Activated CD4-positive, alpha-beta memory T cell treated with anti-CD3 and anti-CD28 coated beads, Interleukin-2, amount 10 ng/mL, durations not matched to agents 7 days and 5 days (primary cell): ENCODE results near the gene ACTBL2. TPM values are rescaled to one million over a fixed set of nuclear protein-coding genes. Genes with fewer than 3 reads are reported as not detected.

Experiments
- CTCF ChIA-PET: fragments of 350-600 bp; sonication (Branson Sonifier 250); formaldehyde crosslinking; loops from one replicate; lab custom pipeline; 2021; ENCODE audit warnings: antibody characterized with exemption, inconsistent platforms; lab: Charles Lee
- POLR2A ChIA-PET: fragments of 350-600 bp; sonication (Branson Sonifier 250); formaldehyde crosslinking; loops from one replicate; lab custom pipeline; 2021; ENCODE audit warnings: antibody characterized with exemption; lab: Charles Lee
- DNase-seq: peaks from one replicate; pipeline ENCODE4 v3.0.0-alpha.2; 2020
- H3K27ac Mint-ChIP-seq: one replicate; pipeline ENCODE4 v1.8.0; 2021; ENCODE audit warnings: mild to moderate bottlenecking, mixed read lengths
- H3K27me3 Mint-ChIP-seq: one replicate; pipeline ENCODE4 v1.8.0; 2021; ENCODE audit warnings: mixed read lengths
- H3K36me3 Mint-ChIP-seq: one replicate; pipeline ENCODE4 v1.8.0; 2021; ENCODE audit warnings: low read depth, mixed read lengths
- H3K4me1 Mint-ChIP-seq: one replicate; pipeline ENCODE4 v1.8.0; 2021; ENCODE audit warnings: mixed read lengths
- H3K4me3 Mint-ChIP-seq: one replicate; pipeline ENCODE4 v1.8.0; 2021; ENCODE audit warnings: mild to moderate bottlenecking, mixed read lengths
- H3K9me3 Mint-ChIP-seq: one replicate; pipeline ENCODE4 v1.8.0; 2021; ENCODE audit warnings: mixed read lengths
- total RNA-seq, 2 experiments: library from RNA; stranded (reverse); gene quantifications; one replicate each; pipeline ENCODE4 v1.2.3, GENCODE V29; 2021

Gene ACTBL2
- total RNA-seq, 2 experiments from 2014 or later = not detected

DNA sequence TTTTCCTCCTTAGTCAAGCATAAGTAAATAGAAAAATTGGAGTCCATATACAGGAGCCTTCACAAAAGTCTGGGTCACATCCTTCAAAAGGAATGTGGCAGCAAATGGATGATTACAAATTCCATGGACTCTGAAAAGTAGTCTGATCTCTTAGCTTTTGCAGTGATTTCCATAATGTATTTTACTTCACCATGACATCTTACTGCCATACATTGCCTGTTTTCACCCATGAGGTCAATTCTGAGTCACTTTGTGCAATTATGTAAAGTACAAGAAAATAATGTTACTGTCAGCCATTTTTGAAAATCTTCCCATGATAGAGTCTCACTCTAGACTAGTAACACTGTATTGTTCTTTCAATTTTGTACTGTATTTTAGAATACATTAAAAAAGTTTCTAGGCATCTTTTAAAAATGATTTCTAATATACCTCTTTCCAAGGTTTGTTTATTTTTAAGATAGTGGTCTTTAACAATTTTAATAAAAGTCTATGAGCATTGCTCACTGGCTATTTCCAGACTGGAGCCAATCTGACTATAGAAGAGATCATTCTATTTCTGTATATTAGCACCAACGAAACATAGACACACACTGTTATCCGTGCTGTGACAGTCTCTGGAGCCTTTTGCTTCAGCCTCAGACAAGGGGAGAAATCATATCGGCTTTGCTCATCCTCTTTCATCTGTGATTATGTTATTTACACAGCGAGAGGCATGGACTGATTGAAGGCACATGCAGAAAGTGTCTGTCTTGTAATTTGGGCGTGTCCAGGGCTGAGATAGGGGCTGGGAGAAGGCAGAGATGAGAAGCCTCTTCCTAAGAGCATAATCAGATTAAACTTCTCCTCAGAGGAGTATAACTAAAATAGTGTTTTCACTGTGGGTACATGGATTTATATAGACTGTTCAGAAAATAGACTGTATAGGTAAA, 22.9 kb upstream of the ACTBL2 start:
- H3K4me3 Mint-ChIP-seq = no peak overlapping the region
- no peaks in the 10 kb centered on the region for H3K9me3 Mint-ChIP-seq
- H3K27ac Mint-ChIP-seq = no peak overlapping the region
- ChIA-PET CTCF (interaction anchor here (1.2 kb wide), 1 partner anchor 955 kb away, joined by 3 read pairs; no protein-coding TSS in a partner anchor), POLR2A (no interaction called here)
- no peaks in the 10 kb centered on the region for H3K36me3 Mint-ChIP-seq
- no peak for DNase-seq
- no peaks in the 10 kb centered on the region for H3K4me1 Mint-ChIP-seq
- peaks cover 9% of the 10 kb centered on the region for H3K27me3 Mint-ChIP-seq

DNA sequence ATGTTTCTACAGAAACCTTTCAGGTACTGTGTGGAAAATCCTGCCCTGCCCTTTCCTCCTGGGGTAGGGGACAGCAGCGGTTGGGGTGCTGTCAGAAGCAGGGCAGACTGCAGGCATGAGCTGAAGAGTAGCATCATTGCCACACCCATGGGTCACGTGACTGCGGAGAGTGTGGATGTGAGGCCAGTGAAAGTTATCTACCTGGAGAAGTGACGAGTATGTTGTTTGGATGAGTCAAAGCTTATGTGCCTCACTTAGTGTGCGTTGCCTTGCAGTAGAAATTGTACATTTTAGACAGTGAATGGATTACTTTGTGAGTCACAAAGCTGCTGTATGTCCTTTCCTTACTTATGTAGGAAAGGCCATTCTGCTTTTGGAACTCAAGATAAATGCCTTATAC, 21.7 kb upstream of the ACTBL2 start:
- no peak overlapping the region for H3K4me3 Mint-ChIP-seq
- POLR2A ChIA-PET = no interaction called here

DNA sequence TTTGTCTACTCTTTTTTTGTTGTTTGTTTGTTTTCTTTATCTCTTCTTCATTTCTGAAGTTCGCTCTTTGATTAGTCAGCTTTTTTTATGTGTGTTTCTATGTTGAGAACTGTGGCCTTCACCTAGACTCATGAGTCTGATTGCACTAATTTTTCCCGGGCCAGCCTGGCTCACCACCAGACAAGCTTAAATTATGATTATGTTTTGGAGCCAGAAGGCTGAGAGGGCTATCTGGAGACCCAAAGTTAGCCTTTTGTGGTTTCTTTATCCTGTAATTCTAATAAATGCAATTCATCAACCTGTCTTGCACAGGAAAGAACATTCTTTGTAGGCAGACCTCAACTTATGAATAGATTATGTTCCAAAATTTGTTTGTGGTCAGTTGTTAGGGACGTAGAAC, 20.8 kb upstream of the ACTBL2 start:
- Mint-ChIP-seq H3K36me3 (no peaks in the 10 kb centered on the region), H3K27ac (no peak overlapping the region), H3K4me3 (no peak overlapping the region), H3K27me3 (peaks cover 6% of the 10 kb centered on the region), H3K4me1 (peaks cover 13% of the 10 kb centered on the region), H3K9me3 (no peaks in the 10 kb centered on the region)
- no peak for DNase-seq
- ChIA-PET CTCF (no interaction called here), POLR2A (no interaction called here)

More for the DNA sequence above, 21.7 kb upstream of the ACTBL2 start:
- Mint-ChIP-seq H3K27ac (no peak overlapping the region), H3K36me3 (no peaks in the 10 kb centered on the region), H3K9me3 (no peaks in the 10 kb centered on the region), H3K4me1 (peaks cover 6% of the 10 kb centered on the region), H3K27me3 (peaks cover 6% of the 10 kb centered on the region)
- CTCF ChIA-PET = no interaction called here
- no peak for DNase-seq

DNA sequence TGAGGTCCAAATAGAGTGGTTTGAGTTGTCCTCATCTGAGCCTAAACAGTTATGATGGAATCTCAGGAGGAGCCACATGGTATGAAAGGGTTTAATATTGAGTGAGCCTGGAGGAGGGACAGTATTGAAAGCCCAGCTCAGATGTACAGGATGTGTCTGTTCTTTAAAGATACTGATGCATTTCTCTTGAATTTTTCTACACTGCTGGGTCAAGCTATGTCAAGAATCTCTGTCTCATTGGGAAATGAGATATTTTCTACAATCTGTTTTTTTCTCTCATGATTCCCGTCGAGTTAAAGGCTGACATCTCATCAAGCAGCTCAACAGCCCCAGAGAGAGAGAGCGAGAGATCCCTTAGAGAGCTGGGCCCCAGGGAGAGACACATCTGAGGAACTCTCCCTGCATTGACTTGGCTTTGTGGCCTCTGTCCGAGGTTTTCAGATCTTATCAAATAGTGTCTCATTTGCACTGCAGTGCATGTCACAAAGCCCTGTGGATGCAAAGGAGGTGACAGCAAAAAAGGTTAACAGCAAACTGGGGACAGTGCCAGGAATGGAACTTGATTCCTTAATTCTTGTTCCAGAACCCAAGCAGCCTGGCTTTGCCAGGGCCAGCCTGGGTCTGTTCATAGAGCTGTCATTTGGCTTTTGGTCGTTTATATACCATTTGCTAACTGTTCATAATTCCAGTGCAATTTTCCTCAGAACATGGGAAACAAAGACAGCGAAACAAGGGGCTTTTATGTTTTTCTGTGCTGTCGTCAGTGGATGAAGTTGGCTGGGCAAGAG, 19.0 kb upstream of the ACTBL2 start:
- H3K4me3 Mint-ChIP-seq = no peak overlapping the region
- H3K27me3 Mint-ChIP-seq = peaks cover 8% of the 10 kb centered on the region
- DNase-seq = no peak
- no peak overlapping the region for H3K27ac Mint-ChIP-seq
- ChIA-PET CTCF (interaction anchor here (4.9 kb wide), 1 partner anchor 959 kb away, joined by 58 read pairs; the partner anchor contains the start of gene PLK2), POLR2A (no interaction called here)
- no peaks in the 10 kb centered on the region for H3K9me3 Mint-ChIP-seq
- no peaks in the 10 kb centered on the region for H3K36me3 Mint-ChIP-seq
- peaks cover 16% of the 10 kb centered on the region for H3K4me1 Mint-ChIP-seq

- H3K4me1 Mint-ChIP-seq = peaks cover 31% of the 10 kb centered on the region
- peak overlapping the region; percentile 41 for H3K27ac Mint-ChIP-seq
- peaks cover 2% of the 10 kb centered on the region for H3K27me3 Mint-ChIP-seq
- H3K4me3 Mint-ChIP-seq = peak overlapping the region; percentile 49
- H3K9me3 Mint-ChIP-seq = no peaks in the 10 kb centered on the region
- CTCF ChIA-PET = interaction anchor here (1.0 to 4.9 kb wide), 13 partner anchors 9 to 962 kb away, joined by 3 to 58 read pairs (median 3); partner anchors contain the start of gene PLK2
- peak; percentile 24 for DNase-seq
- POLR2A ChIA-PET = no interaction called here
- H3K36me3 Mint-ChIP-seq = no peaks in the 10 kb centered on the region
These were observed 16.8 kb upstream of the ACTBL2 start for GRCh38 chr5:57499262-57500050.

GRCh38 chr5:57497733-57498132, 15.1 kb upstream of the ACTBL2 start:
- H3K4me3 Mint-ChIP-seq = no peak overlapping the region
- peaks cover 38% of the 10 kb centered on the region for H3K4me1 Mint-ChIP-seq
- ChIA-PET POLR2A (no interaction called here), CTCF (interaction anchor here (4.9 kb wide), 1 partner anchor 963 kb away, joined by 58 read pairs; the partner anchor contains the start of gene PLK2)
- peaks cover 2% of the 10 kb centered on the region for H3K27me3 Mint-ChIP-seq
- no peak overlapping the region for H3K27ac Mint-ChIP-seq
- no peaks in the 10 kb centered on the region for H3K9me3 Mint-ChIP-seq
- no peaks in the 10 kb centered on the region for H3K36me3 Mint-ChIP-seq
- no peak for DNase-seq

DNA sequence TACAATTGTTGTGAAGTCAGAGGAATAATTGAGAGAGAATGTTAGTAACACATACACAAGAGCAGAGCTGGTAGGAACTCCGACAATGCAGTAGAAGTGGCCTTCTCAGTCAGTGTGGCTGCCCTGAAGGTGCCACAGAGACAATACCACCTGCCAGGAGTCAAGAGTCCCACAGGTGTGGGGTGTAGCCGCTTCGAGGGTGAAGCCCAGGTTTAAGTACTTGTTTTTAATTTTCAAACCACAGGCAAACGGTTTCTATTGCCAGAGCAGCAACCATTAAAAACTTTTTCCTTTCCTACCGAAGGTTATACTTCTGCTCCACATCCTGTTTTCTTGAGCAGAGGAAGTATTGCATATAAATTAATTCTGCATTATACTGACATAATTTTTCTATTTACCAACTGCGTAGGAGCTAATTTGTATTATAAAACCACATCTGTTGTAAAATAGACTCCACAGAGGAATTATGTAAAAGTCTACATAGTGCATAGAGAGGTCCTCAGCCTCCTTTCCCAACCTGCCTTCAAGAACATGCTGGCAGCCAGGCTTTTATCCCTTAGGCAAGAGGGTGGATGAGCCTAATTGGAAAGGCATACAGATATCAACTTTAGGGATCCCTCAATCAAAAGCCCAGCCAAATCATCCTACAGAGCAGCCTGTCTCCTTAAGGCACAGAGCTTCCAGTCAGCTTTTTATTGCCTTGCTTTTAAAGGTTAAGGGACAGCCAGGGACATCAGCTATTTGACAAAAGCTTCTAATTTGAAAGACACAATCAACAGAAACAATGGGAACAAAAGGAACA, 12.9 kb upstream of the ACTBL2 start:
- H3K36me3 Mint-ChIP-seq = no peaks in the 10 kb centered on the region
- peaks cover 6% of the 10 kb centered on the region for H3K27me3 Mint-ChIP-seq
- DNase-seq = no peak
- POLR2A ChIA-PET = no interaction called here
- peak overlapping the region; percentile 37 for H3K27ac Mint-ChIP-seq
- H3K4me3 Mint-ChIP-seq = no peak overlapping the region
- H3K9me3 Mint-ChIP-seq = no peaks in the 10 kb centered on the region
- peaks cover 40% of the 10 kb centered on the region for H3K4me1 Mint-ChIP-seq
- CTCF ChIA-PET = interaction anchor here (0.7 to 2.3 kb wide), 4 partner anchors 11 to 966 kb away, joined by 3 to 9 read pairs (median 6); no protein-coding TSS in a partner anchor

- CTCF ChIA-PET = interaction anchor here (0.8 to 2.3 kb wide), 3 partner anchors 10 to 967 kb away, joined by 3 to 9 read pairs (median 8); no protein-coding TSS in a partner anchor
These were observed 11.8 kb upstream of the ACTBL2 start for GRCh38 chr5:57494104-57495098.

DNA sequence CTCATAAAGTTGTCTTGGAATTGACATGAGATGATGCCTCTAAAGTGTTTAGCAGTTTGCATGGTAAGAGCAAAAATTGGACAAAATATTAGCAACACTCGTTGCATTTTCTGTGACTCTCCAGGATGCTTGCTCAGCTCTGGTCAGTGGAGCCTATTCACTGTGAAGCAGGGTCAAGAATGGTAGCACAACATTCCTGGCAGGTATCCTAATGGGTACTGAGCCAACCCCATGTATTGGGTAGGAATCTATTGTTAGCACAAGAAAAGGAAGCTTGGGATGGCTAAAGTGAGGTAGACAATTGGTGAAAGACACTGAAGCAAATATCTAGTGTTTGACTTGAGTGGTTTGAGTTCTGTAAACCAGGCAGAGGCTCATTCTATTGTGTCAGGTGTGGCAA, 10.4 kb upstream of the ACTBL2 start:
- Mint-ChIP-seq H3K27ac (no peak overlapping the region), H3K4me3 (no peak overlapping the region), H3K27me3 (peaks cover 9% of the 10 kb centered on the region), H3K36me3 (no peaks in the 10 kb centered on the region), H3K4me1 (peaks cover 27% of the 10 kb centered on the region), H3K9me3 (no peaks in the 10 kb centered on the region)
- CTCF ChIA-PET = interaction anchor here (1.4 kb wide), 1 partner anchor 195 kb away, joined by 4 read pairs; no protein-coding TSS in a partner anchor
- POLR2A ChIA-PET = no interaction called here
- no peak for DNase-seq

More at GRCh38 chr5:57494104-57495098, 11.8 kb upstream of the ACTBL2 start:
- peak; percentile 34 for DNase-seq
- no peak overlapping the region for H3K4me3 Mint-ChIP-seq
- peaks cover 35% of the 10 kb centered on the region for H3K4me1 Mint-ChIP-seq
- peaks cover 9% of the 10 kb centered on the region for H3K27me3 Mint-ChIP-seq
- H3K36me3 Mint-ChIP-seq = no peaks in the 10 kb centered on the region
- H3K27ac Mint-ChIP-seq = peak overlapping the region; percentile 37
- POLR2A ChIA-PET = no interaction called here
- H3K9me3 Mint-ChIP-seq = no peaks in the 10 kb centered on the region

GRCh38 chr5:57492632-57493031, 10.0 kb upstream of the ACTBL2 start:
- no peaks in the 10 kb centered on the region for H3K9me3 Mint-ChIP-seq
- H3K27me3 Mint-ChIP-seq = peaks cover 9% of the 10 kb centered on the region
- no peaks in the 10 kb centered on the region for H3K36me3 Mint-ChIP-seq
- no peak overlapping the region for H3K4me3 Mint-ChIP-seq
- peaks cover 29% of the 10 kb centered on the region for H3K4me1 Mint-ChIP-seq
- POLR2A ChIA-PET = interaction anchor here (0.6 kb wide), 1 partner anchor 16 kb away, joined by 3 read pairs; no protein-coding TSS in a partner anchor
- CTCF ChIA-PET = interaction anchor here (1.4 kb wide), 1 partner anchor 194 kb away, joined by 4 read pairs; no protein-coding TSS in a partner anchor
- no peak for DNase-seq
- no peak overlapping the region for H3K27ac Mint-ChIP-seq
